ENCODE measurements around the gene ADD1. TPM values are rescaled to one million over a fixed set of nuclear protein-coding genes. Genes with fewer than 3 reads are reported as not detected.

ADD1 gene
- total RNA-seq, 1 experiment from 2014 or later = 181 TPM

- no peak overlapping the region for H2AFZ ChIP-seq
- ChIA-PET POLR2A (ENCODE audit: unreplicated experiment) (interaction anchor here (0.7 kb wide), 1 partner anchor 151 kb away, joined by 7 read pairs; no protein-coding TSS in a partner anchor), CTCF (no interaction called here)
- H3F3A ChIP-seq (ENCODE audit: insufficient read depth, low read depth) = no peaks in the 10 kb centered on the region; the same call in 1 of the 2 replicates
- no peak overlapping the region for H3K4me2 ChIP-seq
- no peak for DNase-seq
- no peaks in the 10 kb centered on the region for H3K9me2 ChIP-seq (ENCODE audit: insufficient read depth)
- TF ChIP-seq CTCF (conservative IDR thresholded peaks at IDR 0.05) (no peak), EZH2 (IDR thresholded peaks at IDR 0.05; ENCODE audit: low read depth) (no peak)
- no peaks in the 10 kb centered on the region for H4K20me1 ChIP-seq (ENCODE audit: insufficient read depth)
- intact Hi-C loops (cut with micrococcal nuclease; ENCODE audit: unreplicated experiment) = no loop called here
- BruUV-seq (replicated peaks) = no TSS peak
- no peaks in the 10 kb centered on the region for H3K79me2 ChIP-seq (ENCODE audit: low read depth)
- peaks cover 11% of the 10 kb centered on the region for H3K4me1 ChIP-seq (replicated peaks; ENCODE audit: insufficient read depth)
- H3K27me3 ChIP-seq (ENCODE audit: insufficient read depth, low read depth) = no peaks in the 10 kb centered on the region
- no peak overlapping the region for H3K4me3 ChIP-seq
- no peaks in the 10 kb centered on the region for H3K9me3 ChIP-seq (ENCODE audit: insufficient read depth, low read depth)
- H3K36me3 ChIP-seq (ENCODE audit: low read depth) = no peaks in the 10 kb centered on the region
- H3K27ac ChIP-seq = no peak overlapping the region
These were observed 43.0 kb downstream of the ADD1 start for GRCh38 chr4:2886622-2887021.

GRCh38 chr4:2887343-2887742, 43.7 kb downstream of the ADD1 start:
- Histone ChIP-seq H2AFZ (no peak overlapping the region), H3K36me3 (ENCODE audit: low read depth) (no peaks in the 10 kb centered on the region), H3K4me3 (no peak overlapping the region), H3K4me1 (replicated peaks; ENCODE audit: insufficient read depth) (peaks cover 13% of the 10 kb centered on the region), H3K27me3 (ENCODE audit: insufficient read depth, low read depth) (no peaks in the 10 kb centered on the region), H3F3A (ENCODE audit: insufficient read depth, low read depth) (no peaks in the 10 kb centered on the region; the same call in 1 of the 2 replicates), H4K20me1 (ENCODE audit: insufficient read depth) (no peaks in the 10 kb centered on the region), H3K79me2 (ENCODE audit: low read depth) (no peaks in the 10 kb centered on the region), H3K4me2 (no peak overlapping the region), H3K9me2 (ENCODE audit: insufficient read depth) (no peaks in the 10 kb centered on the region), H3K9me3 (ENCODE audit: insufficient read depth, low read depth) (no peaks in the 10 kb centered on the region), H3K27ac (no peak overlapping the region)
- ChIA-PET POLR2A (ENCODE audit: unreplicated experiment) (no interaction called here), CTCF (no interaction called here)
- BruUV-seq (replicated peaks) = no TSS peak
- no peak for TF ChIP-seq EZH2 (IDR thresholded peaks at IDR 0.05; ENCODE audit: low read depth)
- no peak for TF ChIP-seq CTCF (conservative IDR thresholded peaks at IDR 0.05)
- DNase-seq = no peak
- intact Hi-C loops (cut with micrococcal nuclease; ENCODE audit: unreplicated experiment) = no loop called here

GRCh38 chr4:2888886-2889285, 45.2 kb downstream of the ADD1 start:
- no TSS peak for BruUV-seq (replicated peaks)
- no peak overlapping the region for H3K27ac ChIP-seq
- CTCF ChIA-PET = no interaction called here

More at GRCh38 chr4:2888886-2889285, 45.2 kb downstream of the ADD1 start:
- no peak overlapping the region for H2AFZ ChIP-seq
- H3K27me3 ChIP-seq (ENCODE audit: insufficient read depth, low read depth) = no peaks in the 10 kb centered on the region
- intact Hi-C loops (cut with micrococcal nuclease; ENCODE audit: unreplicated experiment) = no loop called here
- peaks cover 13% of the 10 kb centered on the region for H3K4me1 ChIP-seq (replicated peaks; ENCODE audit: insufficient read depth)
- H3K9me2 ChIP-seq (ENCODE audit: insufficient read depth) = no peaks in the 10 kb centered on the region
- no peaks in the 10 kb centered on the region; the same call in 1 of the 2 replicates for H3F3A ChIP-seq (ENCODE audit: insufficient read depth, low read depth)
- no peaks in the 10 kb centered on the region for H3K79me2 ChIP-seq (ENCODE audit: low read depth)
- H3K4me2 ChIP-seq = no peak overlapping the region
- TF ChIP-seq EZH2 (IDR thresholded peaks at IDR 0.05; ENCODE audit: low read depth) (no peak), CTCF (conservative IDR thresholded peaks at IDR 0.05) (no peak)
- POLR2A ChIA-PET (ENCODE audit: unreplicated experiment) = interaction anchor here (0.6 kb wide), 1 partner anchor 49 kb away, joined by 9 read pairs; no protein-coding TSS in a partner anchor
- no peak for DNase-seq
- no peaks in the 10 kb centered on the region for H3K9me3 ChIP-seq (ENCODE audit: insufficient read depth, low read depth)
- no peaks in the 10 kb centered on the region for H3K36me3 ChIP-seq (ENCODE audit: low read depth)
- no peaks in the 10 kb centered on the region for H4K20me1 ChIP-seq (ENCODE audit: insufficient read depth)
- no peak overlapping the region for H3K4me3 ChIP-seq
